ENCODE measurements around the gene ODC1.
"Not testable (repeated sequence)": the region's sequence is repeated elsewhere in the genome, so short reads cannot be mapped to it uniquely, and the experiment has no call there.

Gene ODC1

GRCh38 chr2:10477443-10478297 lies 29.5 kb upstream of the ODC1 start:
- peak; percentile 65 for DNase-seq

GRCh38 chr2:10476723-10477442 lies 28.8 kb upstream of the ODC1 start:
- DNase-seq, result no peak

GRCh38 chr2:10475811-10476660 lies 27.9 kb upstream of the ODC1 start:
- DNase-seq, result no peak

- no peak for DNase-seq
Observed at GRCh38 chr2:10475221-10475722, 27.1 kb upstream of the ODC1 start.

- DNase-seq, result no peak
Observed at GRCh38 chr2:10473121-10473756, 25.1 kb upstream of the ODC1 start.

- peak; percentile 8 for DNase-seq
Observed at GRCh38 chr2:10471955-10472354, 23.8 kb upstream of the ODC1 start.

- DNase-seq, result no peak
Observed at GRCh38 chr2:10471046-10471571, 23.0 kb upstream of the ODC1 start.

- DNase-seq, result no peak
Observed at GRCh38 chr2:10469955-10470608, 22.0 kb upstream of the ODC1 start.

- no peak for DNase-seq
Observed at GRCh38 chr2:10469301-10469700, 21.2 kb upstream of the ODC1 start.

GRCh38 chr2:10467401-10467800 lies 19.3 kb upstream of the ODC1 start:
- no peak for DNase-seq

- DNase-seq, result no peak
Observed at GRCh38 chr2:10466801-10467200, 18.7 kb upstream of the ODC1 start.

- DNase-seq, result no peak
Observed at GRCh38 chr2:10465910-10466309, 17.8 kb upstream of the ODC1 start.

- DNase-seq, result no peak
Observed at GRCh38 chr2:10462178-10463083, 14.3 kb upstream of the ODC1 start.

GRCh38 chr2:10460366-10460796 lies 12.3 kb upstream of the ODC1 start:
- DNase-seq, result no peak

GRCh38 chr2:10457846-10458598 lies 9.9 kb upstream of the ODC1 start:
- DNase-seq, result no peak

- DNase-seq, result not testable (repeated sequence)
Observed at GRCh38 chr2:10457195-10457594, 9.1 kb upstream of the ODC1 start.

GRCh38 chr2:10454505-10454904 lies 6.4 kb upstream of the ODC1 start:
- DNase-seq, result no peak

GRCh38 chr2:10453905-10454298 lies 5.8 kb upstream of the ODC1 start:
- DNase-seq, result no peak

GRCh38 chr2:10452956-10453904 lies 5.1 kb upstream of the ODC1 start:
- no peak for DNase-seq
